Duodenal mucosa (tissue), 2 donors: ENCODE results near the gene CENPV.
"Not testable (repeated sequence)": the region's sequence is repeated elsewhere in the genome, so short reads cannot be mapped to it uniquely, and the experiment has no call there.

ENCODE experiments used
- H3K27ac ChIP-seq: one replicate; pipeline ENCODE4 v1.7.0; 2013; ENCODE audit warnings: low read depth, low read length
- H3K27me3 ChIP-seq, 2 donors: one replicate each; pipeline ENCODE4 v1.7.0; 2013; ENCODE audit warnings: low read length in 2 of 2, control low read depth in 1 of 2; ENCODE audit not compliant: insufficient read depth in 2 of 2, control insufficient read depth in 1 of 2
- H3K36me3 ChIP-seq, 2 donors: one replicate each; pipeline ENCODE4 v1.7.0; 2013; ENCODE audit warnings: low read length in 2 of 2, control low read depth in 1 of 2; ENCODE audit not compliant: insufficient read depth in 2 of 2, control insufficient read depth in 1 of 2
- H3K4me1 ChIP-seq, 2 donors: one replicate each; pipeline ENCODE4 v1.7.0; 2013; ENCODE audit warnings: low read length in 2 of 2, control low read depth in 1 of 2; ENCODE audit not compliant: insufficient read depth in 2 of 2, control insufficient read depth in 1 of 2
- H3K4me3 ChIP-seq, 2 donors: one replicate each; pipeline ENCODE4 v1.7.0; 2013; ENCODE audit warnings: low read length in 2 of 2, low read depth in 1 of 2
- H3K9ac ChIP-seq, 2 donors: one replicate each; pipeline ENCODE4 v1.7.0; 2013; ENCODE audit warnings: low read length in 2 of 2, low read depth in 1 of 2
- H3K9me3 ChIP-seq, 2 donors: one replicate each; pipeline ENCODE4 v1.7.0; 2013; ENCODE audit warnings: low read length in 2 of 2, control low read depth in 1 of 2; ENCODE audit not compliant: control insufficient read depth in 1 of 2

CENPV gene

DNA sequence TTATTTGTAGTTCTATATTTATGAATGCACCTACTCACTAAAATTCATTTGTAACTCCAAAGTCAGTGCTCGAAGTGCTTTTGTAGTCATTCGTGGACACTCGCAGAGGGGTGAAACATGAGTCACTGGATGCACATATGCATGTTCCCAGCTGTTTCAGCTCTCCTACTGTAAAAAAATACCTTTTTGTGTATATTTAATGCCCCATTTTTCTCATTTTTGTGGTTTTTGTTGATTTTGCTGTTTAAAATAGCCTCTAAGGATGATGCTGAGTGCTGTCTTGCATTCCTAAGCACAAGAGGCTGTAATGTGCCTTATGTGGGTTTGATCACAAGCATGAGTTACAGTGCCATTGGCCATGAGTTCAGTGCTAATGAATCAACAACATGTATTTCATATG, 30.6 kb downstream of the CENPV start:
- Histone ChIP-seq H3K4me1 (no peaks in the 10 kb centered on the region), H3K27ac (no peak overlapping the region), H3K27me3 (no peaks in the 10 kb centered on the region), H3K4me3 (no peak overlapping the region), H3K9ac (no peak overlapping the region), H3K9me3 (no peaks in the 10 kb centered on the region), H3K36me3 (peaks cover 5 to 29% of the 10 kb centered on the region in 2 donors)

DNA sequence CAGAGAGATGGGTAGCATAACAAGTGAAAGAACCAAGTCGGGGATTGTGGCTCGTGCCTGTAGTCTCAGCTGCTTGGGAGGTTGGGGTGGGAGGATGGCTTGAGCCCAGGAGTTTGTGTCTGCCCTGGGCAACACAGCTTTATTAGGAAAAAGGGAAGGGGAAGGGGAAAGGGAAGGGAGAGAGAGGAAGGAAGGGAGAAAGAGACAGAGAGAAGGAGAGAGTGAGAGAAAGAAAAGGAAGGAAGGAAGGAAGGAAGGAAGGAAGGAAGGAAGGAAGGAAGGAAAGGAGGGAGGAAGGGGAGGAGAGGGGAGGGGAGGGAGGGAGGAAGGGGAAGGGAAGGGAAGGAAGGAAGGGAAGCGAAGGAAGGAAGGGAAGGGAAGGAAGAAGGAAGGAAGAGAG, 33.3 kb downstream of the CENPV start:
- H3K36me3 ChIP-seq, result peaks cover 0 to 18% of the 10 kb centered on the region in 2 donors
- no peaks in the 10 kb centered on the region for H3K4me1 ChIP-seq
- no peak overlapping the region for H3K4me3 ChIP-seq
- H3K27me3 ChIP-seq, result no peaks in the 10 kb centered on the region
- H3K9ac ChIP-seq, result no peak overlapping the region
- no peak overlapping the region for H3K27ac ChIP-seq
- H3K9me3 ChIP-seq, result no peaks in the 10 kb centered on the region

DNA sequence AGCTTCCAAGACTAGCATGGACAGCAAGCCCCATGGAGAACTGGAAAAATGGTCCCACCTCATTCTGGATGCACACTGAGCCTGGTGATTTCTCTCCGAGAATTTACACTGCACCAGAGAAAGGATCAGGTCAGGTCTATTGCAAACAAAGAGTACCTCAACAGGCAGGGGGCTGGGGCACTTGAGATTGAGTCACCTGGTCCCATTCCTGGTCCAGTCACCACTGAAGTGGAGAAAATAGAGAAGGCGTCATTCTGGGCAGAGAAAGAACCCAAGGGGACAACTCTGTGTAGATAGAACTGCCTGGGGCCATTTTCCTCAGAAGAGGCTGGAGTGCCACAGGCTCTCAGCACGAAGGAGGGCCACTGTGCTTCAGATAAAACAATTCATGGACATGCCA, 38.4 kb downstream of the CENPV start:
- H3K9ac ChIP-seq, result no peak overlapping the region
- peaks cover 20 to 21% of the 10 kb centered on the region in 2 donors for H3K4me1 ChIP-seq
- peaks cover 4 to 8% of the 10 kb centered on the region in 2 donors for H3K36me3 ChIP-seq
- no peak overlapping the region for H3K4me3 ChIP-seq
- no peak overlapping the region for H3K27ac ChIP-seq
- no peaks in the 10 kb centered on the region for H3K9me3 ChIP-seq
- no peaks in the 10 kb centered on the region for H3K27me3 ChIP-seq

DNA sequence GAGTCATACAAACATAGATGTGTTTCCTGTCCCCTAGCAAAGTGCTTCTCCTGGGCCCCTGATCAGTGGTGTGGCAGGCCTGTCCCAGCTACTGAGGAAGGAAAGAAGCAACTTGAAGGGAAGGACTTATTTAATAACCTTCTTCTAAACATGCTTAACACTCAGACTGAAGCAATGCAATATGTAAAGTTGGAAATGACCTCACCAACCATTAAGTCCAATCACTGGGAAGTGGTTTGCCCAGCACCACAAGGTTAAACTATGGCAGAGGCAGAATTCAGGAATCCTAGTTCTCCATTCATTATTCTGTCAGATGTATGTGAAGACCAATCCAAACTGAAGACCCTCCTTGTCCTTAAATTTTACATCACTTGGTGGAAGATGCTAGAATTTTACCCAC, 39.1 kb downstream of the CENPV start:
- no peaks in the 10 kb centered on the region for H3K9me3 ChIP-seq
- H3K36me3 ChIP-seq, result peaks cover 4 to 8% of the 10 kb centered on the region in 2 donors
- H3K27me3 ChIP-seq, result no peaks in the 10 kb centered on the region
- H3K27ac ChIP-seq, result no peak overlapping the region
- no peak overlapping the region for H3K9ac ChIP-seq
- peaks cover 20 to 21% of the 10 kb centered on the region in 2 donors for H3K4me1 ChIP-seq
- H3K4me3 ChIP-seq, result peak overlapping the region in 1 of 2 donors; percentile 27

DNA sequence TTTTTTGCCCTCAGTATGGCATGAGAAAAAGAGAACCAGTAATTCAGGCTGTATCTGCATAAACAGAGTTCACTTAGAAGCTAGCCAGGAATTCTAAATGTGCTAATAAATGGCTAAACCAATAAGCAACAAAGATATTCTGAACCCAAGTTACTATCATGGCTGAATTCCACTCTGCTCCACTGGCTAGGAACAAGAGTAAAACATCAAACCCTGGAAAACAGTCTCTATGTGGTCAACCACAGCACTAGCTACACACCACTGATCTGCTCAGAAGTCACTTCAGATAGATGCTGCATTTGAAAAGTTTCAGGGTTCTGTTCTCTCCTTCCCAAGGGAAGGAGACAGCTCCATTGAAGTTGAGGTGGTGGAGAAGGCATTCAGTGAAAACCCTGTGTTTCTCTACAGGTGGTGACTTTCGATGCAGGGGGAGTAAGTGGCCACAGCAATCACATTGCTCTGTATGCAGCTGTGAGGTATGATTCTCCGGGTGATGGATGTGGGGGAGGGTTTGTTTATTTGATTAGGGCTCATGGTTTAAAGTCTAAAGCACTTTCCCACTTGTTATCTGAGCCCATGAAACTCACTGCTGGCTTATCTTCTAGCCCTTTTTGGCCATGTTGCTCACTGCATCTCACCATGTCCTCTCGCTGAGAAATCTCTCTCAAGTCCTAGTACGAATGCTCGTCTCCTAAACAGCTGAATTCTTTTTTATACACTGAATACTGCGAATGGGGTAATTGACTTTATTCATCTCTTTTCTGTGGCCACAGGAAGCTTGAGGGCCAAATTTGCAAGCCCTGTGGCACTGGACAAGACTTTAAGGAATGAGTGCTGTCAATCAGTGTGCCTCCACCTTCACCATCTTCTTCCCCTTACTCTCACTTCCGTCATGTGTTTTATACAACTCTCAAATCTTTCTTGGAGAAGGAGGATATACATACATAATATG, 39.9 kb downstream of the CENPV start:
- H3K36me3 ChIP-seq, result peaks cover 4 to 8% of the 10 kb centered on the region in 2 donors
- no peaks in the 10 kb centered on the region for H3K9me3 ChIP-seq
- peak overlapping the region; percentile 43 for H3K27ac ChIP-seq
- no peaks in the 10 kb centered on the region for H3K27me3 ChIP-seq
- H3K4me3 ChIP-seq, result peak overlapping the region; percentile 27 to 40
- peaks cover 20 to 21% of the 10 kb centered on the region in 2 donors for H3K4me1 ChIP-seq
- H3K9ac ChIP-seq, result peak overlapping the region; percentile 20 to 23

DNA sequence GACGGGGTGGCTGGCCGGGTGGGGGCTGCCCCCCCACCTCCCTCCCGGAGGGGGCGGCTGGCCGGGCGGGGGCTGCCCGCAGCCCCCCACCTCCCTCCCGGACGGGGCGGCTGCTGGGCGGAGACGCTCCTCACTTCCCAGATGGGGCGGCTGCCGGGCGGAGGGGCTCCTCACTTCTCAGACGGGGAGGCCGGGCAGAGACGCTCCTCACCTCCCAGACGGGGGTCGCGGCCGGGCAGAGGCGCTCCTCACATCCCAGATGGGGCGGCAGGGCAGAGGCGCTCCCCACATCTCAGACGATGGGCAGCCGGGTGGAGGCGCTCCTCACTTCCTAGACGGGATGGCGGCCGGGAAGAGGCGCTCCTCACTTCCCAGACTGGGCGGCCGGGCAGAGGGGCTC, 41.2 kb downstream of the CENPV start:
- not testable (repeated sequence) for H3K9ac ChIP-seq, H3K27me3 ChIP-seq, H3K4me3 ChIP-seq, H3K27ac ChIP-seq, H3K36me3 ChIP-seq, H3K9me3 ChIP-seq
- peaks cover 24 to 25% of the 10 kb centered on the region in 2 donors for H3K4me1 ChIP-seq

DNA sequence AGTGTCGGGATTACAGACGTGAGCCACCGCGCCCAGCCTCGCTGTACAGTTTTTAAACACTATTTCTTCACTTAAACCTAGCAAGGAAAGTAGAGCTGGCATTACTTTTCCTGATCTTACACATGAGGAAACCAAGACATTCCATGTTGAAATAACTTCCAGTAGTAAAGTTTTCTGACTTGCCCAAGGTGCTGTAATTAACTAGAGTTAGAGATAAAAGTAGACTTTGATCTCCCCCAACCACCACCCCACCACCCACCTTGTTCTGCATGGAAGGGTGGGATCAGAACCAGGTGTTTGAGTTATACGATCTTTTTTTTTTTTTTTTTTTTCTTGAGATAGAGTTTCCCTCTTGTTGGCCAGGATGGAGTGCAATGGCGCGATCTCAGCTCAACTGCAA, 47.1 kb downstream of the CENPV start:
- Histone ChIP-seq H3K27me3 (no peaks in the 10 kb centered on the region), H3K27ac (no peak overlapping the region), H3K9me3 (no peaks in the 10 kb centered on the region), H3K4me3 (no peak overlapping the region), H3K9ac (no peak overlapping the region), H3K36me3 (peaks cover 8 to 9% of the 10 kb centered on the region in 2 donors), H3K4me1 (peaks cover 18 to 24% of the 10 kb centered on the region in 2 donors)

DNA sequence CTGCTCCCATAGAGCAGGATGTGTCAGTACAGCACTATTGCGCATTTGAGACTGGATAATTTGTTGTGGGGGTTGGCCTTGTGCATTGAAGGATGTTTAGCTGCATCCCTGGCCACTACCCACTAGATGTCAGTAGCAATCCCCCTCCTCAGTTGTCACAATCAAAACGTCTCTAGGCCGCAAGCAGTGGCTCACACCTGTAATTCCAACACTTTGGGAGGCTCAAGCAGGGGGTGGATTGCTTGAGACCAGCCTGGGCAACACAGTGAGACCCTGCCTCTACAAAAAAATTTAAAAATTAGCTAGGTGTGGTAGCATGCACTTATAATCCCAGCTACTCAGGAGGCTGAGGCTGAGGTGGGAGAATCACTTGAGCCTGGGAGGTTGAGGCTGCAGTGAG, 48.4 kb downstream of the CENPV start:
- Histone ChIP-seq H3K4me3 (no peak overlapping the region), H3K27me3 (no peaks in the 10 kb centered on the region), H3K27ac (no peak overlapping the region), H3K4me1 (peaks cover 21 to 28% of the 10 kb centered on the region in 2 donors), H3K9me3 (no peaks in the 10 kb centered on the region), H3K9ac (no peak overlapping the region), H3K36me3 (peaks cover 4 to 9% of the 10 kb centered on the region in 2 donors)

DNA sequence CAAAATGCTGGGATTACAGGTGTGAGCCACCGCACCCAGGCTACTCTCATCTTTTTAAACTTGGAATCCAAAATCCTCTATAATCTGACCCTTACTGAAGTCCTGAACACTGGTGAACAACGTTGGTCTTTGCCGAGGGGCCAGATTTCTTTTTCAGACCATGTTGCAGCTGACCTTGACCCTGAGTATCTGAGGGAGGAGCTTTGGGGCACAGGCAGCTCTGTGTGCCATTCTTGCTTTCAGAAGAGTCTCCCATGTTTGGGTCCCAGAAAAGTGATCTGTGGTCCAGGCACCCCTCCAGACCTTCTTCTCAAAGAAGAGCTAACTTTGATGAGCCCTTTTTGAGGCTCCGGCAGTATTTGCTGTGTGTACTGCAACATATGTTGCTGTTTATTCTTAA, 50.4 kb downstream of the CENPV start:
- H3K27ac ChIP-seq, result no peak overlapping the region
- H3K4me3 ChIP-seq, result no peak overlapping the region
- no peaks in the 10 kb centered on the region for H3K9me3 ChIP-seq
- H3K27me3 ChIP-seq, result no peaks in the 10 kb centered on the region
- peaks cover 36 to 42% of the 10 kb centered on the region in 2 donors for H3K4me1 ChIP-seq
- H3K36me3 ChIP-seq, result peaks cover 4 to 9% of the 10 kb centered on the region in 2 donors
- H3K9ac ChIP-seq, result no peak overlapping the region

DNA sequence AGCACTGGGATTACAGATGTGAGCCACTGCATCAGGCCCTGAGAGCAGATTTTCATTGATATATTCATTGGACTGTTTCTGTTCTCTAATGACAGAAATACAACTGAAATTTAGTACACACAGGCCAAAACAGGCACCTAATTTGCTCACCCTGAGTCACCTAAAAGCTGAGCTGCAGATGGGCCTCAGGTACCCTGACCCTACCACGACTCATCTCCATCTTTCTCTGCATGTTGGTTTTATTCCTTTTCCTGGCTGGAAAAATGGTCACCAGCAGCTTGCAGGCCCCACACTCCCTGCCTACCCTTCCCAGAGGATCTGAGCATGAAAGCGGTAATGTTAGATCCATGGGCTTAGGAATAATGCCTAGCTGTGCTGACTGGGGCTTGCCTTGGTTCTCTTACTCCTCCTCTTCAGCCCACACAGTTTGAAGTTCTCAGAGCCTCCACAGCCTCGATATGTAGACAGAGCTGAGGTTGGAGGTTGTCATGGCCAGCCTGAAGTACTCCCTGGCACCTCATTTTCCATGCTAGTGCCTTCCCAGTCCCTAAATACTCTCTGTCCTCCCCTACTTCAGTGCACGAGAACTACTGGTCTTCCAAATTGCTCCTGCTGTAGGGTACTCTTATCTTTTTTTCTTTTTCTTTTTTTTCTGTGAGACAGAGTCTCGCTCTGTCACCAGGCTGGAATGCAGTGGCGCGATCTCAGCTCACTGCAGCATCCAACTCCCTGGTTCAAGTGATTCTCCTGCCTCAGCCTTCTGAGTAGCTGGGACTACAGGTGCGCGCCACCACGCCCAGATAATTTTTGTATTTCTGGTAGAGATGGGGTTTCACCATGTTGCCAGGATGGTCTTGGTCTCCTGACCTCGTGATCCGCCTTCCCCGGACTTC, 51.1 kb downstream of the CENPV start:
- Histone ChIP-seq H3K9ac (no peak overlapping the region), H3K27ac (no peak overlapping the region), H3K4me3 (no peak overlapping the region), H3K4me1 (peaks cover 41 to 45% of the 10 kb centered on the region in 2 donors), H3K9me3 (no peaks in the 10 kb centered on the region), H3K27me3 (no peaks in the 10 kb centered on the region), H3K36me3 (peaks cover 4 to 9% of the 10 kb centered on the region in 2 donors)
